ENCODE data around the gene UROD.
"Not testable (repeated sequence)": the region's sequence is repeated elsewhere in the genome, so short reads cannot be mapped to it uniquely, and the experiment has no call there.

UROD gene

DNA sequence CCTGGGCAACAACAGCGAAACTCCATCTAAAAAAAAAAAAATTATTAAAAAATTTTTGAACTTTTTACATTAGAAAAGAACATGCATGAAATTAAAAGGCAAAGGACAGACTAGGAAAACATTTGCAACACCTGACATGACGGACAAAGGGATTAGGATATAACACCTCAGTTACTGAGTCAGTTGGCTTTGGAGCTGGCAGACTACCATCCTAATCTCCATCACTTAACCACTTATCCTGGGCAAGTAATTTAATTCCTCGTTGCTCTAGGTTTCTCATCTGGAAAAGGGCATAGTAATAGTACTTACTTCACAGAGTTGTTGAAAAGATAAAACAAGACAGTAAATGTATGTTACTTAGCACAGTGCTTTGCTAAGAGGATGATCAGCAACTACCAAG lies 12.8 kb upstream of the UROD start:
- no peak overlapping the region for H3K4me3 ChIP-seq (ENCODE audit: low read depth, low read length)
- no peak for DNase-seq (ENCODE audit: low read depth)
- TF ChIP-seq, protein P1, sequence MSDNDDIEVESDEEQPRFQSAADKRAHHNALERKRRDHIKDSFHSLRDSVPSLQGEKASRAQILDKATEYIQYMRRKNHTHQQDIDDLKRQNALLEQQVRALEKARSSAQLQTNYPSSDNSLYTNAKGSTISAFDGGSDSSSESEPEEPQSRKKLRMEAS (IDR thresholded peaks at IDR 0.05; ENCODE audit: low read depth, low read length): no peak
- TF ChIP-seq MYC (IDR thresholded peaks at IDR 0.05; ENCODE audit: low read depth, low read length) (no peak), POLR2A (IDR thresholded peaks at IDR 0.05; ENCODE audit: extremely low read depth, insufficient read length) (no peak)
- TF ChIP-seq, protein P2, sequence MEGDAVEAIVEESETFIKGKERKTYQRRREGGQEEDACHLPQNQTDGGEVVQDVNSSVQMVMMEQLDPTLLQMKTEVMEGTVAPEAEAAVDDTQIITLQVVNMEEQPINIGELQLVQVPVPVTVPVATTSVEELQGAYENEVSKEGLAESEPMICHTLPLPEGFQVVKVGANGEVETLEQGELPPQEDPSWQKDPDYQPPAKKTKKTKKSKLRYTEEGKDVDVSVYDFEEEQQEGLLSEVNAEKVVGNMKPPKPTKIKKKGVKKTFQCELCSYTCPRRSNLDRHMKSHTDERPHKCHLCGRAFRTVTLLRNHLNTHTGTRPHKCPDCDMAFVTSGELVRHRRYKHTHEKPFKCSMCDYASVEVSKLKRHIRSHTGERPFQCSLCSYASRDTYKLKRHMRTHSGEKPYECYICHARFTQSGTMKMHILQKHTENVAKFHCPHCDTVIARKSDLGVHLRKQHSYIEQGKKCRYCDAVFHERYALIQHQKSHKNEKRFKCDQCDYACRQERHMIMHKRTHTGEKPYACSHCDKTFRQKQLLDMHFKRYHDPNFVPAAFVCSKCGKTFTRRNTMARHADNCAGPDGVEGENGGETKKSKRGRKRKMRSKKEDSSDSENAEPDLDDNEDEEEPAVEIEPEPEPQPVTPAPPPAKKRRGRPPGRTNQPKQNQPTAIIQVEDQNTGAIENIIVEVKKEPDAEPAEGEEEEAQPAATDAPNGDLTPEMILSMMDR (IDR thresholded peaks at IDR 0.05; ENCODE audit: low read depth, low read length): no peak

GRCh38 chr1:45001011-45001481 lies 11.0 kb upstream of the UROD start:
- no peak for DNase-seq (ENCODE audit: low read depth)
- no peak overlapping the region for H3K4me3 ChIP-seq (ENCODE audit: low read depth, low read length)
- TF ChIP-seq MYC (IDR thresholded peaks at IDR 0.05; ENCODE audit: low read depth, low read length) (no peak), POLR2A (IDR thresholded peaks at IDR 0.05; ENCODE audit: extremely low read depth, insufficient read length) (no peak)
- TF ChIP-seq, protein P1 (IDR thresholded peaks at IDR 0.05; ENCODE audit: low read depth, low read length): no peak
- TF ChIP-seq, protein P2 (IDR thresholded peaks at IDR 0.05; ENCODE audit: low read depth, low read length): no peak

- H3K4me3 ChIP-seq (ENCODE audit: low read depth, low read length); DNase-seq (ENCODE audit: low read depth): not testable (repeated sequence)
Observed at GRCh38 chr1:45001576-45001975, 10.5 kb upstream of the UROD start.

DNA sequence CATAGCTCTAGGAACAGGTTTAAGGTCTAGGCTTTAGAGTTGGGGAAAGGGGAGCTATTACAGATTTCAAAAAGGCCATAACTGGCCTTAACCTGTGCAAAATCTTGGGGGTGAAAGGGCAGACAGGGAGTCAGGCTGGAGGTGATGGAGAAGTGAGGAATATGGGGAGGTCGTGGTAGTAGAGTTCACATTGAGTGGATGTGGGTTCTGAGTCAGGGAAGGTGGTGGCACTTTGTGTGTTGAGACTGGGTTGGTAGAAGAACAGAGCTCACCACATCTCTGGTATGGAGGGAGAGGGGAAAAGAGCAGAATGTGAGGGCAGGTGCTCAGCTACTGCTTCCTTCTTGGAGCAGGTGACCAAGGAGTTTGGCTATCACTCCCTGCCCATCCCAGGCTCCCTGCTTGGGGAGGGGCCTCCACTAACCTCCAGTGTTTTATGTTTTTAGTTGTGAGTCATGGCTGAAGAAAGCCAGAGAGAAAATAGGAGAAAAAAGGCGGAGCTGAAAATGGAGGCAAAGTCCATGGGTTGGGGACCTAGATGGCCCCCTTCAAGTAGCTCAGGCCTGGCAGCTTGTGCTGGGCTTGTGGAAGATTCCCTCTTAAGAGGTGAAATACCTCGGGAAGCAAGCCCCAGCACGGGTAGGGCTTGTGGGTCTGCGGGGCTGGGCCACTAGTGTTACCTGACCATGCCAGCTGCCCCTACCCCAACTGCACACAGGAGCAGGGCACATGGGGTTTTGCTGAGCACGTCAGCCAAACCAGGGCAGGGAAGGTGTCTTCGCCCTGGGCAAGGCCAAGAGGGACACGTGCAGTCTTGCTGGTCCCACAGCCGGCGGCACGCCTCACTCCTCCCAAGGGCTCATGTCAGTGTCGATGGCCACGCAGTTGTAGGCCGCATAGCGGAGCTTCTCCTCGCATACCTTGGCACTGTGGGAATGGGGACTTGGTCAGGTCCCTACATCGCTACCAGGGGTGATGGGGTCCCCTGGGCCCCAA lies 9.1 kb upstream of the UROD start:
- no peak for DNase-seq (ENCODE audit: low read depth)
- TF ChIP-seq POLR2A (IDR thresholded peaks at IDR 0.05; ENCODE audit: extremely low read depth, insufficient read length) (no peak), MYC (IDR thresholded peaks at IDR 0.05; ENCODE audit: low read depth, low read length) (no peak)
- TF ChIP-seq, protein P2 (IDR thresholded peaks at IDR 0.05; ENCODE audit: low read depth, low read length): no peak
- TF ChIP-seq, protein P1 (IDR thresholded peaks at IDR 0.05; ENCODE audit: low read depth, low read length): no peak
- H3K4me3 ChIP-seq (ENCODE audit: low read depth, low read length): no peak overlapping the region

- TF ChIP-seq, protein P2 (IDR thresholded peaks at IDR 0.05; ENCODE audit: low read depth, low read length): no peak
- TF ChIP-seq, protein P1 (IDR thresholded peaks at IDR 0.05; ENCODE audit: low read depth, low read length): no peak
- no peak for TF ChIP-seq POLR2A (IDR thresholded peaks at IDR 0.05; ENCODE audit: extremely low read depth, insufficient read length)
- TF ChIP-seq MYC (IDR thresholded peaks at IDR 0.05; ENCODE audit: low read depth, low read length): no peak
- H3K4me3 ChIP-seq (ENCODE audit: low read depth, low read length): no peak overlapping the region
- no peak for DNase-seq (ENCODE audit: low read depth)
Observed at GRCh38 chr1:45003741-45004140, 8.3 kb upstream of the UROD start.

DNA sequence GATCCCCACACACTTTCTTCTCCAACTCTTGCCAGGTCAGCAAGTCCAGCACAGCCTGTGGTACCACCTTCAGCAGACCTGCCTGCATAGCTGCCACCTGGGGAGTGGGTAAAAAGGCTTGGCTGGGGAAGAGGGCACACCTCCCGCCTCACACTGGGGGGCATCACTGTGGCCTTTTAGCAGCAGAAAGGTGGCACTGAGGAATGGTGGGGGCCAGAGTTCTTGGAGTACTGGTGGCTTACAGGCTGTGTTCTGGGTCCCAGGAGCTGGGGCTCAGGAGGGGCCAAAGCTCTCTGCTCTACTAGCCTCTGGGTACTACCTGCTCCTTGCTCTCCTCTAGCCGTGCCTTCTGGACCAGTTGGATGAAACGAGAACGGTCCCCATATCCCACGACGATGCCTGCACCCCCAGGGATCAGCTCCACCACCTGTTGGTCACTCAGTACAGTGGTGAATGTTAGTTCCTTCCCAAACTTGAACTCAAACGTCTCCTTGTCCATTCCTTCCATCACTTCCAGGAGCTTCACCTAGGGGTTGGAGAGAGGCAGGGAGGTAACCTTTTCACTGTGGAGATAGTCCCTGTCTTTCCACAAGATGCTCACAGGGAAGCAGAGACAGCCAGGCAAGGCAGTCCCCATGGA lies 7.7 kb upstream of the UROD start:
- DNase-seq (ENCODE audit: low read depth): no peak
- no peak overlapping the region for H3K4me3 ChIP-seq (ENCODE audit: low read depth, low read length)
- TF ChIP-seq MYC (IDR thresholded peaks at IDR 0.05; ENCODE audit: low read depth, low read length) (no peak), POLR2A (IDR thresholded peaks at IDR 0.05; ENCODE audit: extremely low read depth, insufficient read length) (no peak)
- TF ChIP-seq, protein P1 (IDR thresholded peaks at IDR 0.05; ENCODE audit: low read depth, low read length): no peak
